NCI-H2107 treated with DMSO at 0.1 percent for 48 hours (cell line): ENCODE results near the gene MAJIN.

Experiments
- DNase-seq: peaks from one replicate; lab custom pipeline; 2025; ENCODE audit not compliant: unreplicated experiment; lab: John Stamatoyannopoulos, UW

The MAJIN gene

DNA sequence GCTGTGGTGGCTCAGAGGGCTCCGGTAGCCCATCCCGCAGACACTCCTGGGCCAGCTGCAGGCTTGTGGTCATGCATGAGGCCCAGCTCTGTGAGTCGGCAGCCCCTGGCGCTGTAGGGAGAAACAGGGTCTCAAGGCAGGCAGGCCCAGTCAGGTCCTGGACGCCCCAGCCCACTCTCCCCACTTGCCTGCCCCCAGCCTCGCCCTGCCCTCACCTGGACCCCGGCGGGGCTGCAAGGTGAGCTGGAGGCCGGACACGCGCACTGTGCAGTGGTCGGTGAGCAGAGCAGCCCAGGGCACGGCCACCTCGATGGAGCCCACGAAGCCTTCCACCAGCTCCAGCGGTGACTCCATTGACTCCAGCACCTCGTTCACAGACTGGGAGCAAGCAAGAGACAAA, 57.8 kb downstream of the MAJIN start:
- DNase-seq: no peak

DNA sequence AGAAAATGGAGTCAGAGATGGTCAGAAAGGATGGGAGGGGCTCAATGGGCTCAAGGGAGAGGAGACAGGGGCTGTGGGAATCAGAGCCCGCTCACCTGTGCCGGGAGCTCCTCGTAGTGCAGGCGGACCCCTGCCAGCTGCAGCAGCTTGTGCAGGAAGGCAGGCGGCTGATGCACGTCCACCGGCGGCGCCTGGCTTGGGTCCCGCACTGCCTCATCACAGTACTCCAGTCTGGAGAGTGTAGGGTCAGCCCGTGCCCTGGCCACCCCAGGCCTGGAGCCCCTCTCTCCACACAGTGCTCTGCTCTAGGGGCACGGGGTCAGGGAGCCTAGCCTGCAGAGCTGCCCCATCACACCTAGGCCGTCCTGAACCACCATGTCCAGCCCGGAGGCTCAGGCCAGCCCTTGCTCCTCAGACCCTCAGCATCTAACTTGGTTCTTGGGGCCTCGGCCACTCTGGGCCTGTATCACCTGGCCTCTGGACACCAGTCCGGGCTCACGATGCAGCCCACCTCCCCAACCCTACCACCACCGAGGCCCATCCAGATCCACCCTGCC, 58.7 kb downstream of the MAJIN start:
- no peak for DNase-seq

DNA sequence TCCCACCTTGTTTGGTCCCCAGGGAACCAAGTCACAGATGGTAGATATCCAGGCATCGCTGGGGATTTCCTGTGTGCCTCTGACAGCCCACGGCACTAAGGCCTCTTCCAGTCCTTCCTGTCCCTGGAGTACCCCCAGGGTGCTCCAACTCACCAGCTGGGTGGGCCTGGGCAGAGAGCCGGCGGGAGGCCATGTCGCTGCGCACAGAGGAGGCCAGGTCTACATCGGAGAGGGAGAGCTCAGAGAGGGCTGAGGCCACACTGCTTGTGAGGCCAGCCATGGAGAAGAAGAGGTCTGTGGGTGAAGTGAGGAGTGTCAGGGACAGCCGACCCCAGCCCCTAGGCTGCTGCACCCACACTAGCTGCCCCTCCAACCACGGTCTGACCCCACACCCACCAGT, 60.2 kb downstream of the MAJIN start:
- no peak for DNase-seq

DNA sequence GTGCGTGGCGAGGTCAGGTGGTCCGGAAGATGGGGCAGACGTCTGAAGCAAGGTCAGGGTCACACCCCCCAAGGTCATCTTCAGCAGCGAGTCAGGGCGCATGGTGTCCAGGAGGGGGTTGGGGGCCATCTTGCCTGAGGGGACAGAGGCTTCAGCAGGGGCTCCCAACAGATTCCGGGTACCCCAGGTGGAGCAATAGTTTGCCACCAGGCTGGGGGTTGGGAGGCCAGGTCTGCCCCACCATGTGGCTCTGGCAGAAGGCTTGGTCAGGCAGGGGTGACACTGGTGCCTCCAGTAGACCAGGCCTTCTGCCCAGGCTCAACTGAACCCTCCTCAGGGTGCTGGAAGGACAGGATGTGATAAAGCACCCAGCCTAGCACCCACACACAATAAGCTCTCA, 60.8 kb downstream of the MAJIN start:
- DNase-seq: no peak

DNA sequence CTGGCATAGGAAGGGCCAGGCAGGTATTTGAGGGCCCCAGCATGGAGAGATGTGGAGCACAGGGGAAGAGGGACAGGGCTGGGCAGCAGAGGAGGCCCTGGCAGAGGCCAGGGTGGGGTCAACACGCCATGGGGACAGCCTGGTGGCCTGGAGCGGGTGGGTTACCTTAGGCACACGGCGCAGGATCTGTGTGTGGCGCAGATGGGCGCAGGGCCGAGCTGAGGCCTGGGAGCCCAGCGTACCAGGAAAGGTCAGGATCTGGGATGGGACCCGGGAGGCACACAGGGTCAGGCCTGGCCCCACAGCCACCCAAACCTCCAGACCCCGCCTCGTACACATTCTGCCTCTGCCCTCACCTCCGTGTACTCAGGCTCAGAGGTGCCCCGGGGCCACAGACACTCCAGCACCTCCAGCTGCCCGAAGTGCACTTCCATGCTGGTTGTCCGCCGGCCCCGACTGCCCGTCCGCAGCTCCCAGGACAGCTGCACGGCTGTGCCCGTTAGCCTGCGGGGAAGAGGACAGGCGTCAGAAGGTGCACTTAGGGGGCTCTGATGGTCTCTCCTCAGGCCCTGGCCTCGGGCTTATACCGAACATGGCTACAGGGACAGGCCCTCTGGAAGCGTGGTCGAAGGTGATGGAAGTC, 61.3 kb downstream of the MAJIN start:
- DNase-seq: no peak

DNA sequence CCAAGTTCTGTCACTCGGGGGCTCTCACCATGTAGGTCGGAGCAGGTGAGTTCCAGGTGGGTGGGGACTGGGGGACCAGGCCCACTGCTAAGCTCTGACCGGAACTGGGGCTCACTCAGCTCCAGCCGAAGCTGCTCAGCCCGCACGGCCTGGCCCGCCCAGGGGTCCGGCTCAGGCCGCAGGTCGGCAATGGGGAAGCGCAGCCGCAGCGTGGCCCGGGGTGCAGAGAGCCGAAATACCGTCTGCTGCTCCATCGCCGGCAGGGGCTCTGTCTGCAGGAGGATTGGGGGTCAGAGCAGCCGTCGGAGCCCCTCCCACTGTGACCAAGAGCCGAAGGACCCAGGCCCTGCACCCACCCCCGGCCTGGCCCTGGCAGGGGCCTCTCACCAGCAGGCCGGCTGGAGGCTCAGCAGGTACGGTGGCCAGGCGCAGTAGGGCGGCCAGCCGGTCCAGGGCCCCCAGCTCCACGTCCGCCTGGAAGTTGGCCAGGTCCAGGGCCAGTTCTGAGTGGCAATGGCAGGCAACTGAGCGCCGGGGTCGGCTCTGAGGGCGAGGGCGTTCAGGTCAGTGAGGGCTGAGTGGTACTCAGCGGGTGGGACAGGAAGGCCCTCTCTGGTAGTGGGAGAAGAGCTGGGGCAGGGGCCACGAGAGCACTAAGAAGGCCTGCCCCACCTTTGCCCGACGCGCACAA, 62.1 kb downstream of the MAJIN start:
- DNase-seq: no peak

DNA sequence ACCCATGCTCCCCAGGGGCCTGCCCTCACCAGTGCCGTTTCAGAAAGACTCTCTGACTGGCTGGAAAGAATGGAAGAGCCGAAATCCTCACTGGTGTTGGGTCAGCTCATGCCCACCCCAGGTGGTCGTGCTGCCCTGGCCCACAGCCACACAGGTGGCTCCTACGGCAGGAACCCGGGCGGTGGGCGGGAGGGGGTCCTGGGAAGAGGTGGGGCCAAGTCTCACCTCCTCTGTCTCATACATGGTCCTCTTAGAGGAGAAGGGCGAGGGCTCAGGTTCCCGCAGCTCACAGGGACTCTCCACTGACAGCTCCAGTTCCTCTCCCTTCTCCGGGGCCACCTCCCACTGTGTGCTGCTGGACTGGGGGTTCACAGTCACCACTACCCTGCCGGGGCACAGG, 63.1 kb downstream of the MAJIN start:
- DNase-seq: no peak

DNA sequence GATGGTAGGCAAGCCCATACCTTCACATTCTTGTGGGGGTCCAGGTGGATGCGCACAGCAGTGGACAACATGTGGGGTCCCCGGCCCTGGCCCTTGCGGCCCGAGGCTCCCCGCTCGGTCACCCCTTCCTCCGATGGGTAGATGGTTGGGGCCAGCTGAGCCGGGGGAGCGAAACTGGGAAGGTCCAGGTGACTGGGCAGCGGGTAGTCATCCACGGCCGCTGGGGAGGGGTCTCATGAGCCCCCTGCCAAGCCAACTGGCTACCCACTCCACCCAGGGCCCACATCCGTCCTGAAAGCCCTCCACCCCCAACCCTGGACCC, 65.6 kb downstream of the MAJIN start:
- no peak for DNase-seq

DNA sequence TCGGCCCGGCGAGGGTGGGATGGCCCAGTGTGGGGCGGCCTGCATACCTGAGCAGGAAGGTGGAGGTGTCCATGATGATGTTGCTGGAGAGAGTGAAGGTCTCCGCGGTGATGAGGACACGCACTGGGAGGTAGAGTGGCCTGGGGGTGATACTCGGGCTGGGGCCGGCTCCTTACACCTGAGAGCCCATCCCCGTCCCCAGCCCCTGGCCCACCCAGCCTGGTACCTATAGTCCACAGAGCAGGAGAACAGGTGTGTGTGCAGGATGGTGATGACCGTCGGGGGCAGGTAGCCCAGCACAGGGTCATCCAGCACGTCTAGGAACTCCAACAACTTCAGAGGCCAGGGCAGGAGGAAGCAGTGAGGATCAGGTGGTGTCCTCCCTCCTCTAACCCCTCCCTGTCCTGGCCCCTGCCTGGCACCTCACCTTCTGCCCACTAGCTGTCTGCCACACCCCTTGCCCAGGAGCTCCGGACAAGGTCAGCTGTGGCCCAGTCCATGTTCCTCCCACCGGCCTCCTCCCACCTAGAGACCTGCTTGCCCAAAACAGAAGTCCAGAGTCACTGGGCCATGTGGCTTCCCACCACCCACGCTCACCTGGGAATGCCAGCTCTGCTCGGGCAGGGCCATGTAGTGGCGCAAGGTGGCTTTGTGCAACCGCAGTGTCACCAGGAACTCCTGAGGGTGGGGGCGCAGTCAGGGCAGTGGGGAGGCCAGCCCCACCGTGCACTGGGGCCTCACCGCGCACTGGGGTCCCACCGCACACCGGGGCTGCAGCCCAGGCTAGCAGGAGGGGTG, 66.2 kb downstream of the MAJIN start:
- DNase-seq: no peak

DNA sequence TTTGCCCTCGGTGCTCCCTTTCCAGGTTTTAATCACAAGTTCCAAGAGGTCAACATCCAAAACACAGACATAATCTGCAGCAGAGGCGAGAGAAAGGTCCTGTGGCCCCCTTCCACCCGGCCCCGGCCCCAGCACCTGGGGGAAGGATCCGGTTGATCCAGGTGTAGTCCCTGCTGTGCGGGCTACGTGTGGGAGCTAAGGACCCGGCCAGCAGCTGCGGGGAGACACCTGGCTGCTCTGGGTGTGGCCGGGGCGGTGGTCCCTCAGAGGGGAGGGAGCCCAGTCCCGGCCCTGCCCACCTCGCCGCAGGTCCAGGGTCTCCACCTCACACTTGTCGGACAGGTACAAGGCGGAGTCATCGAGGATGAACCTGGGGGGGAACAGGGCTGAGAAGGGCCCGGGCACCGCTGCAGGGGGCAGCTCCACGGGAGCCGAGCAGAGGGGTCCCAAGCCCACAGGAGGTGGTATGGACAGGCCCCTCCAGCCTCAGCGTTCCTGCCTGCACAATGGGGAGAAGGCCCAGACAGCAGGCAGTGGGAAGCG, 68.5 kb downstream of the MAJIN start:
- no peak for DNase-seq

DNA sequence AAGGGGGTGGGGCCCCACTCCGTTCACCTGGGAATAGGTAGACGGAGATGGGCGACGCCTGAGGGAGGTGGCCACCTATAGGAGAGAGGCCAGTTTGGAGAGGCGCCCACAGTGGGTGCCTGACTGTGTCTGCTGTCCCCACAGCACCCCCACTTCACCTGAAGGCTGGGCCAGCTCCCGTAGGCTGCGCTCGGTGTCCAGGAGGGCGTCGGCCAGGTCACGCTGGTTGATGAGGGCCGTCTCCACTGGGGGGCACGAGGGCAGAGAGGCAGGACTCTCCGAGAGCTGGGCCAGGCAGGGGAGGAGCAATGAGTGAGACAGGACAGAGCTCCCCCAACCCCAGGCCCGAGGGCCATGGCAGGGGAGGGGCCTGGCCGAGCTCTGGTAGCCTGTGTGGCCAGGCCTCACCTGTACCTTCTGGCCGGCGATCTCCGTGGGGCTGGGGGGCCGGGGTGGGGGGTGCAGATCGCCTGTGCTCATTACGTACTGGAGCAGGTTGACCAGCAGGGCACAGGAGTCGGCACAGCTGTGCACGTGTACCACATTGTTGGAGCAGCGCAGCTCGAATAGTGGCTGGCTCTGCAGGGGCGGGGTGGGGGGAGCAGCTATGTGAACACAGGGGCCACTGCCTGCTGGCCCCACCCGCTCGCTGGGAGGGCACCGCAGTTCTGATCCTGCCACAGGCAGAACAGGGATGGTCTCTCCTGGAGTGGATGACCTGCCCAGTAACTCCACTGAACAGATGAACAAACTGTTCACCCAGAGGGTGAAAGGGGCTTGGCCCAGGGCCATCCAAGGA, 69.6 kb downstream of the MAJIN start:
- DNase-seq: no peak

DNA sequence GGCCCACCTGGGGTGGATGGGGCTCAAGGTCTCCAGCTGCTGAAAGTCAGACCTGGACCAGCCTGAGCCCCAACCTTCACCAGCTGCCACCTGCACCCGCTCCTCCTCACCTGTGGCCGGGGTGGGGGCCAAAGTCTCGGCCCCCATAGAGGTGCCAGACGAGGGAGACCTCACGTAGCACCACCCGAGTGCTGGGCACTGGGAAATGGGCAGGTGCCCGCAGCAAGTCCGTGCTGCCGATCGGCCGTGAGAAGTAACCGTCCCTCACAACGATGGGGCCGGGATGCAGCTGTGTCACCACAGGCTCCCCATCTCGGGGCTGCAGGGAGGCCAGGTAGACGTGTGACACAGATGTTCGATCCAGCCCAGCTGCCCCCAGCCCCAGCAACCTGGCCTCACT, 71.1 kb downstream of the MAJIN start:
- DNase-seq: no peak

DNA sequence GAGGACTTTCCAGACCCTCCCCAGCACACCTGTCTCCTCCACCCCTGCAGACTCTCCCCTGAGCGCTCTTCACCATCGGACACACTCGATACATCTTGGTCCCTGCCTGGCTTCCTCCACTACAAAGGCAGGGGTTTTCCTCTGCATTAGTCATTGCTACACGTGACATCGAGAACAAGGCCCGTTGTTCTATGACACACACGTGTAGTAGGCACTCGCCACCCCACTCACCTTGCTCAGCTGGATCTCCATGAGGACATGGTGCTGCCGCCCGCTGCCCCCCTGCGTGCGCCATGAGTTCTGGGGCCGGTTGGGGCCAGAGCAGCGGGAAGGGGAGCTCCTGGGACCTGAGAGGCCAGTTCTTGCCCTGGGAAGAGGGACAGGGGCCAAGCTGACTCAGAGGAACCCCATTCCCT, 71.6 kb downstream of the MAJIN start:
- no peak for DNase-seq

DNA sequence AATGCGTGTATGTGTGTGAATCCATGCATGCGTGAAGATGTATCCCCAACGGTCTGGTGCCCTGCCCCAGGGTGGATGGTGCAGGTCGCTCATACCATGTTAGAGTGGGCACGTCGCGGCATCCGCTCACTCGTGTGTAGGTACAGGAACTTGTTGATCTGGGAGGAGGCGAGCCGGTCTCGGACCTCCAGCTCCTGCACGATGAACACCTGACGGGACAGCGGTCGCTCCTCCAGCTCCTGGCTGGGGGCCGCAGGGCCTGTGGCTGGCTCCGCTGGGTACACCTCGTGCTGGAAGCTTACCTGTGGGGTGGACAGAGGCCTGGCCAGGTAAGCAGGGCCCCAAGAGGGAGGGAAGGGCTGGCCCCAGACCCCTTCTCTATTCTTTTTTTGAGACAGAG, 73.4 kb downstream of the MAJIN start:
- no peak for DNase-seq

DNA sequence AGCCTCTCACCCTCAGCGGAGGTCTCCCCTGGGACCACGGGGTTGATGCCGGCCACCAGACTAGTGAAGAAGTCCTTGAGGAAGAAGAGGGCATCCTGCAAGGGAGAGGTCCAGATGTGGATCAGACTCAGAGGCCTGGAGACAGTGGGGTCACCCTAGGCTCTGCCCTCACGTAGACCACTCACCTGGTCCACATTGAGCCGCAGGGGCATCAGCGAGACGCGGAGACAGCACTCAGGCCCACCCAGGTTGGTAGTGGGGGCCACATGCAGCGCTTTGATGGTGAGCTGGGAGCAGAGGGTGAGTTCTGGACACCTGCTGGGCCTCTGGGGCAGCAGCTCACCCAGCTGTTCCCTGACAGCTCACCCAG, 73.8 kb downstream of the MAJIN start:
- DNase-seq: no peak

DNA sequence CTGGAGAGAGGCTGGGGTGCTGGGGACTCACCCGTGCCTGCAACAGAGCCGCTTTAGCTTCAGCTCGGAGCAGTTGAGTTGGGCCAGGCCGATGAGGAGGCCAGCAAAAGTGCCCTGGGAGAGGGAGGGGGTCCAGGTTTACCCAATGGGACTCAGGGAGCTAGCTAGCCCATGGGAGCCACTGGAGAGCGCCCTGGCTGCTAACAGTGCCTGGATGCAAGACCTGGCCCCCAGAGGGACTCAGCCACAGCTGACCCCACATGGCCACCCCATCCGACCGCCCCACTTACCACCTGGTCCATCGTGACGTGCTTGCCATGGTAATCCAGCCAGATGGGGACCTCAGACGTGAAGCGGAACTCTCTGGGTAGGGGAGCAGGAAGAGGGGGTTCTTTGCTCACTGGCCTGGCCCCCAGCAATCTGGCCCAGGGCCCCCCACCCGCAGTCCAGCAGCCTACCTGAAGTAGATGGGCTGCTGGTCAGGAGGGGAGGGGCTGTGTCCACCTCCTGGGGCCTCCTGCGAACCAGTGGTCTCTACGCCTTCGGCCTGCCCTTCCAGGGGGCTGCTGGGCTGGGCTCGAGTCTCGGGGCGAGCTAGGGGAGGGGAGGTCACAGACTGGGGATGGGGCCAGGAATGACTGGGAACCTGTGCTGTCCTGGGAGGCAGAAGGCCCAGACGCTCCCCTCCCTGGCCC, 74.4 kb downstream of the MAJIN start:
- no peak for DNase-seq

DNA sequence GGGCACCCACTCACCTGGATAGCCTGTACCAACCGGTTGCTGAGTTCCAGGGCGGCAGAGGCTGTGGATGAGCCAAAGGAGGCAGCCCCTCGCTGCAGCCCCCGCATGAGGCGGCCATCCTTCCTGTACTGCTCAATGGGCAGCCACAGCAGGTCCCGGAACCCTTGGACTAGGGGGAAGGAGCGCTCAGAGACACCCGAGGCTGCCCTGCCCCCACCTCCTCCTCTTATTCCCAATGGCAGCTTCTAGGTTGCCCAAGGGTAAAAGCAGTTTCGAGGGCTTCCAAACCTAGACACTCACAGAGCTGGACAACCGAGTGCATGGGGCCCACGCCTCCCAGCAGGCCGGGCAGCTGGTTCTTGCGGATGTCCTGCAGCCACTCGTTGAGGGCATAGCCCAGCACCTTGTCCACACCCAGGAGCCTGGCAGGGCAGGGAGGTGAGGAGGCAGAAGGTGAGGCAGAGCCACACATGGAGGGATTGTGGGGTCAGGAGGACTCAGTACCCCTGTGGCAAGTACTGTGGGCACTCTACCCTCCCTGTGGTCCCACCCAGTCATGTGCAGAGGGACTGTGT, 75.4 kb downstream of the MAJIN start:
- DNase-seq: no peak

DNA sequence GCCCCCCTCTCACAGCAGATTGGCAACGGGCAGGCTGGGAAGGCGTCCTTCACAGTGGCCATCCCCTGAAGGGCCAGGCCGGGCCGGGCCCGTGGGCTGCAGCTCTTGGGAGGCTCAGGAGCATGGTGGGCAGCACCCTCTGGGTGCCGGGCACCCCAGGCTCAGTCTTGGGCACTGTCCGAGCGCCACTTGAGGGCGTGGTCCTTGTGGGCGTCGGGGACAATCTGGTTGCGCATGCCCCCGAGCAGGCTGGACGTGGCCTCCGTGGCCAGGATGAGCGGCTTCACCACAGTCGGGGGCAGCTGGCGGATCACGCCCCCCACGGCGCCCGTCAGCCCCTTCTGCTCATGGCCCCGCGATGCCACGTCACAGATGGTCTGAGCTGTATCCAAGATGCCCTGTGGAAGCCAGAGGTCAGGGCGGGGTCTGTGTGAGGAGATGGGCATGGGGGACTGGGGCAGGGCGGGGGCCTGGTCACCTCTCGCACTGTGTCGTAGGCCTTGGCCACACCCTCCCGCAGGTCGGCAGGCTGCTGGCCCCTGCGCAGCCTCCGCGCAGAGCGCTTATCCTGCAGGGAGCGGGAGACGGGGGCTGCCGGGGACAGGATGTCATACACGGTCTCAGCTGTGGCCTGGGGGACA, 77.0 kb downstream of the MAJIN start:
- DNase-seq: no peak

DNA sequence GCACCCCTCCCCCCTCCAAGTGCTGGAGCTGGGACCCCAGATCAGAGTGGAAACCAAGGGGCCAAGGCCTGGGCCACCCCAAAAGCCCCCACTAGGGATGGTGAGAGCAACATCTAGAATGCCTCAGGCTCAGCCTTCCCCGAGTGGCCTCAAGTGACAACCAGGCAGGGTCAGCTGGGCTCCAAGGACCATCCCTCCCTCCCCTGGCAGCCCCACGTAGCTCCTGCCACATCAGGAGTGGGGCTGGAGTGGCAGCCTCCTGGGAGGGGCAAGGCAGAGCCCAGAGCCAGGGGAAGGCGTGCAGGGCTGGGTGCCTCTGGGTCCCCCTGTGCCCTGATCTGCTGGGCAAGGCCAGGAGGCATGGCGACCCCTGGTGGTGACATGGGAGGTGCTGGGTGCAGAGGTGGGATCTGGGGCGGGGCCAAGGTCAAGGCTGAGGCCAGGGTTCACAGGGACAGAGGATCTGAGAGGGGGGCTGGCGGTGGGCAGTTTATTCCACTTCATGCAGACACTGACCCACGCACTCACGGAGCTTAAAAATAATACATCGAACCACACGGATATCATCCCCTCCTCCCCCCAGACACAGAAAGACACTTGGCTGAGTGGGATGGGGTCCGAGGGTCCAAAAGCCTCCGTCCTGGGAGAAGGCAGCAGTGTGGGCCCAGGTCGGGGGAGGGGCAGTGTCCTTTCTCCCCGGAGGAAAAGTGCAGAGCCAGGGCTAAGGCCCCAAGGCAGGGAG, 77.7 kb downstream of the MAJIN start:
- DNase-seq: peak; percentile 8
